Measurements from ENCODE around the gene UMAD1. TPM values are rescaled to one million over a fixed set of nuclear protein-coding genes. Genes with fewer than 3 reads are reported as not detected.

Gene UMAD1
- total and polyA plus RNA-seq, 2 of the 4 experiments (the other 2 are of a cell fraction) = 5.2 to 8.4 TPM

DNA sequence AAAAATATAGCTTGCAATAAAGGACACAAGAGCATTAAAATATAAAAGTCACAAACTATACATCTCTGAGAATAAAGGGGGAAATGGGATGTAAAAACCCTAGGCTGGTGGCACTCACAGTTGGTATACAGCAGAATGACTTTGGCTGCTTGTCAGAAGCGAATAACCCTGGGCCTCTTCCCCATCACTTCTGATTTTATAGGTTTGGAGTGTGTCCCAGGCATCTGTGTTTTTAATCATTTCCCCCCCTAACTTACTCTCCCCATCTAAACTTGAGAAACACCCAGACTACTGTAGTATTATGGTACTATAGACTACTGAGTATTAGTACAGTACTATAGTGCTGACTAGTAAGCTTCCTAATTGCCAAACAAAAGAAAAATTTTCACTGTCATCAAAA is 79.6 kb downstream of the UMAD1 start:
- no peak overlapping the region for H3K9ac ChIP-seq (ENCODE audit: low read depth, low read length)
- no CpG with 5 or more reads among the region's 1 CpG for WGBS, 2 experiments (ENCODE audit: extremely low coverage in 2 of 2, insufficient read length in 1 of 2)
- no peaks in the 10 kb centered on the region for H3K79me1 ChIP-seq (ENCODE audit: low read depth in 1 of 2, low read length in 2 of 2)
- no peak overlapping the region for H2AK5ac ChIP-seq (ENCODE audit: low read depth, low read length)
- TF ChIP-seq RCOR1 (IDR thresholded peaks at IDR 0.05; ENCODE audit: insufficient replicate concordance, low read length) = no peak
- TF ChIP-seq CHD1 (IDR thresholded peaks at IDR 0.05; ENCODE audit: low read depth, low read length) = no peak
- TF ChIP-seq MXI1 (IDR thresholded peaks at IDR 0.05; ENCODE audit: borderline replicate concordance, low read depth, low read length) = no peak
- TF ChIP-seq USF2 (IDR thresholded peaks at IDR 0.05; ENCODE audit: low read depth, low read length) = no peak
- no peak for TF ChIP-seq POLR2A (IDR thresholded peaks at IDR 0.05; ENCODE audit: low read depth, low read length)
- no peak for TF ChIP-seq ELK1 (IDR thresholded peaks at IDR 0.05; ENCODE audit: borderline replicate concordance, low read depth, low read length)
- no peak for TF ChIP-seq RAD21 (IDR thresholded peaks at IDR 0.05; ENCODE audit: low read length)
- no peak for TF ChIP-seq SMC3 (IDR thresholded peaks at IDR 0.05; ENCODE audit: low read depth, low read length)
- TF ChIP-seq MAZ (IDR thresholded peaks at IDR 0.05; ENCODE audit: borderline replicate concordance, low read depth, low read length) = no peak
- TF ChIP-seq CTCF (conservative IDR thresholded peaks at IDR 0.05; ENCODE audit: low read depth, low read length) = no peak
- no peak for TF ChIP-seq BHLHE40 (IDR thresholded peaks at IDR 0.05; ENCODE audit: low read depth, low read length)
- TF ChIP-seq MAFK (IDR thresholded peaks at IDR 0.05; ENCODE audit: low read depth, low read length) = no peak
- no peak for TF ChIP-seq FOS (IDR thresholded peaks at IDR 0.05; ENCODE audit: low read depth, low read length)
- TF ChIP-seq CEBPB (IDR thresholded peaks at IDR 0.05; ENCODE audit: low read depth, low read length) = no peak
- no peak for TF ChIP-seq RFX5 (IDR thresholded peaks at IDR 0.05; ENCODE audit: low read depth, low read length)
- no peak for TF ChIP-seq NFE2L2 (IDR thresholded peaks at IDR 0.05; ENCODE audit: low read depth, low read length)
- POLR2A ChIA-PET (ENCODE audit: unreplicated experiment) = no interaction called here
- dilution Hi-C loops (cut with HindIII; ENCODE audit: low sequenced_read_pairs, unreplicated experiment) (no loop called here), in situ Hi-C loops (cut with MboI; ENCODE audit: low sequenced_read_pairs) (no loop called here), intact Hi-C loops (cut with micrococcal nuclease) (no loop called here)
- H2AFZ ChIP-seq (replicated peaks; ENCODE audit: low read length, poor library complexity) = no peak overlapping the region
- H3K27me3 ChIP-seq (ENCODE audit: control insufficient read depth, insufficient read depth, low read length) = no peaks in the 10 kb centered on the region
- no peak overlapping the region for H3K4me3 ChIP-seq (ENCODE audit: insufficient read depth, low read depth, low read length)
- H2BK15ac ChIP-seq (ENCODE audit: low read depth, low read length) = no peak overlapping the region
- H4K91ac ChIP-seq (ENCODE audit: insufficient read depth, low read depth, low read length) = no peak overlapping the region
- H3K23ac ChIP-seq (ENCODE audit: low read depth, low read length) = no peak overlapping the region
- no peak overlapping the region for H3K4me2 ChIP-seq (ENCODE audit: low read depth, low read length)
- ATAC-seq (ENCODE audit: low read depth) (no peak), DNase-seq (no peak)
- no TSS peak for BruUV-seq (replicated peaks)
- H3K56ac ChIP-seq (ENCODE audit: extremely low read depth, insufficient read depth, low read length) = no peak overlapping the region
- H3K14ac ChIP-seq (replicated peaks; ENCODE audit: low read depth, low read length) = no peak overlapping the region
- H2BK20ac ChIP-seq (ENCODE audit: low read depth, low read length) = no peak overlapping the region
- H2BK120ac ChIP-seq (ENCODE audit: low read depth, low read length) = no peak overlapping the region
- no peak overlapping the region for H4K8ac ChIP-seq (ENCODE audit: low read depth in 2 of 2, low read length in 2 of 2)
- no peak overlapping the region for H3K4ac ChIP-seq (ENCODE audit: low read depth, low read length)
- no peaks in the 10 kb centered on the region for H4K20me1 ChIP-seq (ENCODE audit: insufficient read depth, low read length)
- no peaks in the 10 kb centered on the region for H3K9me3 ChIP-seq (ENCODE audit: control insufficient read depth, insufficient read depth, low read length)
- no peak overlapping the region for H2AK9ac ChIP-seq (replicated peaks; ENCODE audit: low read depth, low read length, poor library complexity)
- no peaks in the 10 kb centered on the region for H3K4me1 ChIP-seq (ENCODE audit: control insufficient read depth, insufficient read depth, low read length)
- CTCF ChIA-PET = no interaction called here
- no peak overlapping the region for H3K27ac ChIP-seq (ENCODE audit: insufficient read depth, low read length)
- H2BK5ac ChIP-seq (ENCODE audit: low read depth, low read length, poor library complexity, severe bottlenecking) = no peak overlapping the region
- H4K5ac ChIP-seq (ENCODE audit: low read depth, low read length) = no peak overlapping the region
- H3K9me1 ChIP-seq (ENCODE audit: insufficient read depth, low read length) = no peaks in the 10 kb centered on the region
- H3K36me3 ChIP-seq (ENCODE audit: control insufficient read depth, insufficient read depth, low read length) = no peaks in the 10 kb centered on the region
- H3K18ac ChIP-seq (ENCODE audit: low read depth, low read length) = no peak overlapping the region
